B cell (primary cell): Measurements from ENCODE around the gene TANC1. TPM values are rescaled to one million over a fixed set of nuclear protein-coding genes. Genes with fewer than 3 reads are reported as not detected.

Experiments
- ATAC-seq: fragments of 200-7000 bp; cut with Tn5 transposase; one replicate; pipeline ENCODE4 v1.10.0; 2021; ENCODE audit warnings: low read depth, mild to moderate bottlenecking, moderate number of reproducible peaks, moderate library complexity
- CTCF ChIA-PET: fragments of 350-600 bp; sonication (Branson Sonifier 250); formaldehyde crosslinking; loops from one replicate; lab custom pipeline; 2021; ENCODE audit warnings: antibody characterized with exemption, inconsistent platforms; lab: Charles Lee
- POLR2A ChIA-PET: fragments of 350-600 bp; sonication (Branson Sonifier 250); formaldehyde crosslinking; loops from one replicate; lab custom pipeline; 2021; ENCODE audit warnings: antibody characterized with exemption; lab: Charles Lee
- DNase-seq: peaks from one replicate; pipeline ENCODE4 v3.0.0; 2013
- H2AFZ ChIP-seq: 2 replicates; pipeline ENCODE4 v1.6.1; 2012; ENCODE audit warnings: mild to moderate bottlenecking, low read depth, low read length; ENCODE audit not compliant: insufficient read depth, poor library complexity, severe bottlenecking
- H3K27ac ChIP-seq, 2 donors: 1 replicate in 1 of 2; 2 replicates in 1 of 2; pipeline ENCODE4 v1.5.1; 2012 to 2013; ENCODE audit warnings: low read length in 2 of 2, mild to moderate bottlenecking in 2 of 2, moderate library complexity in 1 of 2
- H3K27me3 ChIP-seq, 4 experiments: fragments of 200-600 bp in 1 of 4; sonication (generic) in 1 of 4; replicated peaks in 1 of 4; 1 replicate in 2 of 4; 2 replicates in 2 of 4; pipeline versions ENCODE4 v1.6.1 to v1.7.0; 2013 to 2016; ENCODE audit warnings: low read length in 3 of 4, mild to moderate bottlenecking in 2 of 4, mixed read lengths in 1 of 4, moderate library complexity in 1 of 4; ENCODE audit not compliant: insufficient read depth in 4 of 4, control insufficient read depth in 3 of 4; ENCODE audit errors: control extremely low read depth in 1 of 4
- H3K36me3 ChIP-seq, 2 experiments: replicated peaks in 1 of 2; 1 replicate in 1 of 2; 2 replicates in 1 of 2; pipeline versions ENCODE4 v1.6.1 to v1.7.1; 2013; ENCODE audit warnings: low read length in 1 of 2; ENCODE audit not compliant: insufficient read depth in 2 of 2, control insufficient read depth in 1 of 2; ENCODE audit errors: control extremely low read depth in 1 of 2, extremely low read depth in 1 of 2
- H3K4me1 ChIP-seq, 2 donors: fragments of 200-600 bp in 1 of 2; sonication (generic) in 1 of 2; 1 replicate in 1 of 2; 2 replicates in 1 of 2; pipeline versions ENCODE4 v1.5.1 to v1.6.1; 2013 to 2017; ENCODE audit warnings: low read length in 2 of 2; ENCODE audit not compliant: control insufficient read depth in 2 of 2, insufficient read depth in 2 of 2
- H3K4me2 ChIP-seq: replicated peaks from 2 replicates; pipeline ENCODE3; 2012; ENCODE audit warnings: mild to moderate bottlenecking, low read depth, low read length; ENCODE audit not compliant: poor library complexity, severe bottlenecking
- H3K4me3 ChIP-seq, 5 experiments: fragments of 200-600 bp in 1 of 5; sonication (generic) in 1 of 5; 1 replicate in 3 of 5; 2 replicates in 2 of 5; pipeline versions ENCODE4 v1.5.1 to v1.7.0; 2011 to 2016; ENCODE audit warnings: low read length in 4 of 5, mild to moderate bottlenecking in 4 of 5, low read depth in 2 of 5, control low read depth in 1 of 5, moderate library complexity in 1 of 5; ENCODE audit not compliant: insufficient read depth in 1 of 5; ENCODE audit errors: control extremely low read depth in 1 of 5, extremely low read depth in 1 of 5
- H3K79me2 ChIP-seq: fragments of 200-600 bp; sonication (generic); one replicate; pipeline ENCODE4 v1.6.0; 2016; ENCODE audit warnings: low read length; ENCODE audit not compliant: control insufficient read depth, insufficient read depth
- H3K9ac ChIP-seq: fragments of 200-600 bp; sonication (generic); 2 replicates; pipeline ENCODE4 v1.6.1; 2017; ENCODE audit warnings: mild to moderate bottlenecking, low read length, moderate library complexity
- H3K9me3 ChIP-seq, 3 donors: one replicate each; pipeline versions ENCODE4 v1.6.1 to v1.7.1; 2013; ENCODE audit warnings: low read length in 2 of 3; ENCODE audit not compliant: control insufficient read depth in 2 of 3, insufficient read depth in 1 of 3; ENCODE audit errors: control extremely low read depth in 1 of 3
- H4K20me1 ChIP-seq: 2 replicates; pipeline ENCODE4 v1.6.0; 2012; ENCODE audit warnings: mild to moderate bottlenecking, low read length; ENCODE audit not compliant: insufficient read depth, control insufficient read depth, poor library complexity, severe bottlenecking
- H3K27ac Mint-ChIP-seq: one replicate; pipeline ENCODE4 v1.8.0; 2021; ENCODE audit warnings: mixed read lengths
- H3K27me3 Mint-ChIP-seq: one replicate; pipeline ENCODE4 v1.8.0; 2021; ENCODE audit warnings: mixed read lengths
- H3K4me1 Mint-ChIP-seq: one replicate; pipeline ENCODE4 v1.8.0; 2021; ENCODE audit warnings: mixed read lengths
- H3K4me3 Mint-ChIP-seq: one replicate; pipeline ENCODE4 v1.8.0; 2021; ENCODE audit warnings: mixed read lengths
- H3K9me3 Mint-ChIP-seq: one replicate; pipeline ENCODE4 v1.8.0; 2022; ENCODE audit warnings: mixed read lengths; ENCODE audit not compliant: insufficient read depth
- EZH2 ChIP-seq: IDR thresholded peaks from 2 replicates; pipeline ENCODE4 v1.6.1; 2012; ENCODE audit warnings: borderline replicate concordance, low read depth, mild to moderate bottlenecking, moderate library complexity, low read length; ENCODE audit not compliant: insufficient read depth, poor library complexity, severe bottlenecking
- WGBS: methylation state at CpG from one replicate; pipeline ENCODE4 v1.1.5; 2013; ENCODE audit warnings: missing lambda C conversion rate; ENCODE audit not compliant: insufficient coverage; 5-methylcytosine and 5-hydroxymethylcytosine counted together
- intact Hi-C: fragments of 100-400 bp; cut with micrococcal nuclease; formaldehyde crosslinking; loops from one replicate; pipeline ENCODE4 v1.10.0; 2022
- polyA plus RNA-seq: library from polyadenylated mRNA; depleted of rRNA; stranded (reverse); fragments of >200 nt; gene quantifications from 2 replicates; pipeline ENCODE4 v1.2.3, GENCODE V29; 2012
- total RNA-seq, 2 donors: library from RNA; stranded (reverse); fragments of 120-200 nt in 1 of 2; gene quantifications; 1 replicate in 1 of 2; 2 replicates in 1 of 2; pipeline versions ENCODE4 v1.2.3 to v1.2.4, GENCODE V29; 2013 to 2022
- TF ChIP-seq, protein P1 (sequence below): fragments of 200-600 bp; IDR thresholded peaks from one replicate; pipeline ENCODE4 v1.8.0; 2022; ENCODE audit warnings: antibody characterized with exemption, mild to moderate bottlenecking

TANC1 gene
- total and polyA plus RNA-seq, 2 donors (not counting 1 experiment from before 2014, with no cell fraction given), result 0.13 TPM; not detected in 1

- WGBS, result no CpG with 5 or more reads among the region's 1 CpG
These were observed 306.7 kb downstream of the TANC1 start for GRCh38 chr2:159275111-159275510.

GRCh38 chr2:159279700-159280099 is 311.3 kb downstream of the TANC1 start:
- Histone ChIP-seq H3K4me2 (no peak overlapping the region), H3K27me3 (no peaks in the 10 kb centered on the region), H3K36me3 (peaks cover 0 to 2% of the 10 kb centered on the region in 2 experiments), H3K9ac (no peak overlapping the region), H3K4me3 (no peak overlapping the region), H3K27ac (no peak overlapping the region), H3K79me2 (peaks cover 70% of the 10 kb centered on the region), H3K9me3 (no peaks in the 10 kb centered on the region), H2AFZ (no peak overlapping the region), H3K4me1 (peaks cover 11 to 24% of the 10 kb centered on the region in 2 donors), H4K20me1 (no peaks in the 10 kb centered on the region)
- no peak overlapping the region for H3K27ac Mint-ChIP-seq
- TF ChIP-seq, protein P1, sequence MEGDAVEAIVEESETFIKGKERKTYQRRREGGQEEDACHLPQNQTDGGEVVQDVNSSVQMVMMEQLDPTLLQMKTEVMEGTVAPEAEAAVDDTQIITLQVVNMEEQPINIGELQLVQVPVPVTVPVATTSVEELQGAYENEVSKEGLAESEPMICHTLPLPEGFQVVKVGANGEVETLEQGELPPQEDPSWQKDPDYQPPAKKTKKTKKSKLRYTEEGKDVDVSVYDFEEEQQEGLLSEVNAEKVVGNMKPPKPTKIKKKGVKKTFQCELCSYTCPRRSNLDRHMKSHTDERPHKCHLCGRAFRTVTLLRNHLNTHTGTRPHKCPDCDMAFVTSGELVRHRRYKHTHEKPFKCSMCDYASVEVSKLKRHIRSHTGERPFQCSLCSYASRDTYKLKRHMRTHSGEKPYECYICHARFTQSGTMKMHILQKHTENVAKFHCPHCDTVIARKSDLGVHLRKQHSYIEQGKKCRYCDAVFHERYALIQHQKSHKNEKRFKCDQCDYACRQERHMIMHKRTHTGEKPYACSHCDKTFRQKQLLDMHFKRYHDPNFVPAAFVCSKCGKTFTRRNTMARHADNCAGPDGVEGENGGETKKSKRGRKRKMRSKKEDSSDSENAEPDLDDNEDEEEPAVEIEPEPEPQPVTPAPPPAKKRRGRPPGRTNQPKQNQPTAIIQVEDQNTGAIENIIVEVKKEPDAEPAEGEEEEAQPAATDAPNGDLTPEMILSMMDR, result no peak
- no peak for TF ChIP-seq EZH2
- no peaks in the 10 kb centered on the region for H3K9me3 Mint-ChIP-seq
- ChIA-PET CTCF (no interaction called here), POLR2A (no interaction called here)
- peaks cover 29% of the 10 kb centered on the region for H3K4me1 Mint-ChIP-seq
- 100% methylated on average over 1 of the region's 2 CpGs for WGBS
- intact Hi-C loops, result loop anchor here (10.0 kb wide), 3 partner anchors 825 to 1405 kb away; partner anchors contain the start of genes ACVR1, CCDC148 and PKP4
- ATAC-seq, result no peak
- no peak overlapping the region for H3K4me3 Mint-ChIP-seq
- no peaks in the 10 kb centered on the region for H3K27me3 Mint-ChIP-seq
- no peak for DNase-seq

More at GRCh38 chr2:159275111-159275510, 306.7 kb downstream of the TANC1 start:
- peaks cover 57% of the 10 kb centered on the region for H3K79me2 ChIP-seq
- Mint-ChIP-seq H3K4me3 (no peak overlapping the region), H3K27ac (no peak overlapping the region), H3K9me3 (no peaks in the 10 kb centered on the region), H3K27me3 (no peaks in the 10 kb centered on the region), H3K4me1 (peaks cover 2% of the 10 kb centered on the region)
- no peak overlapping the region for H2AFZ ChIP-seq
- H3K4me3 ChIP-seq, result no peak overlapping the region
- DNase-seq (no peak), ATAC-seq (no peak)
- ChIA-PET POLR2A (no interaction called here), CTCF (no interaction called here)
- no peaks in the 10 kb centered on the region for H3K27me3 ChIP-seq
- H3K4me2 ChIP-seq, result no peak overlapping the region
- peaks cover 0 to 2% (median 0%) of the 10 kb centered on the region in 3 donors for H3K9me3 ChIP-seq
- intact Hi-C loops, result no loop called here
- no peaks in the 10 kb centered on the region for H3K4me1 ChIP-seq
- TF ChIP-seq, protein P1, result no peak
- TF ChIP-seq EZH2, result no peak
- H3K9ac ChIP-seq, result no peak overlapping the region
- H4K20me1 ChIP-seq, result peaks cover 15% of the 10 kb centered on the region
- H3K27ac ChIP-seq, result no peak overlapping the region
- H3K36me3 ChIP-seq, result peaks cover 8 to 21% of the 10 kb centered on the region in 2 experiments
